GM23338 (cell line): ENCODE data around the gene LRRN1. TPM values are rescaled to one million over a fixed set of nuclear protein-coding genes. Genes with fewer than 3 reads are reported as not detected.

Experiments
- ATAC-seq: fragments of 200-7000 bp; cut with Tn5 transposase; 3 replicates; pipeline ENCODE4 v1.9.1; 2020
- DNase-seq: peaks from one replicate; pipeline ENCODE4 v3.0.0-alpha.2; 2015; ENCODE audit warnings: low spot score
- H2AFZ ChIP-seq: fragments of 200-600 bp; sonication (generic); 2 replicates; pipeline ENCODE4 v1.8.0; 2016; ENCODE audit warnings: antibody characterized with exemption, mild to moderate bottlenecking, moderate library complexity
- H3F3A ChIP-seq: fragments of 200-600 bp; sonication (generic); replicated peaks from 2 replicates; pipeline ENCODE4 v1.8.0; 2017; ENCODE audit warnings: antibody characterized with exemption, mixed run types, low read depth
- H3K27ac ChIP-seq: fragments of 200-600 bp; sonication (generic); 2 replicates; pipeline ENCODE4 v1.6.1; 2016; ENCODE audit warnings: low read depth
- H3K27me3 ChIP-seq: fragments of 200-600 bp; sonication (generic); 2 replicates; pipeline ENCODE4 v1.8.0; 2016; ENCODE audit warnings: mild to moderate bottlenecking, mixed run types, moderate library complexity; ENCODE audit not compliant: insufficient read depth
- H3K36me3 ChIP-seq: fragments of 200-600 bp; sonication (generic); 2 replicates; pipeline ENCODE4 v1.8.0; 2016; ENCODE audit warnings: mild to moderate bottlenecking; ENCODE audit not compliant: insufficient read depth
- H3K4me1 ChIP-seq: fragments of 200-600 bp; sonication (generic); 2 replicates; pipeline ENCODE4 v1.8.0; 2016; ENCODE audit warnings: mild to moderate bottlenecking, moderate library complexity; ENCODE audit not compliant: insufficient read depth
- H3K4me2 ChIP-seq: fragments of 200-600 bp; sonication (generic); 2 replicates; pipeline ENCODE4 v1.7.1; 2017; ENCODE audit warnings: mixed run types
- H3K4me3 ChIP-seq: fragments of 200-600 bp; sonication (generic); 2 replicates; pipeline ENCODE4 v1.6.1; 2016; ENCODE audit warnings: mixed run types
- H3K79me2 ChIP-seq: fragments of 200-600 bp; sonication (generic); replicated peaks from 2 replicates; pipeline ENCODE4 v1.8.0; 2017; ENCODE audit warnings: mild to moderate bottlenecking; ENCODE audit not compliant: insufficient read depth
- H3K9me2 ChIP-seq: fragments of 200-600 bp; sonication (generic); 2 replicates; pipeline ENCODE4 v1.8.0; 2017; ENCODE audit not compliant: insufficient read depth
- H4K20me1 ChIP-seq: fragments of 200-600 bp; sonication (generic); replicated peaks from 2 replicates; pipeline ENCODE4 v1.8.0; 2017; ENCODE audit warnings: mild to moderate bottlenecking; ENCODE audit not compliant: insufficient read depth
- H3K27ac Mint-ChIP-seq: 2 replicates; pipeline ENCODE4 v1.8.0; 2020; ENCODE audit warnings: inconsistent platforms, mild to moderate bottlenecking, moderate library complexity, mixed read lengths
- H3K27me3 Mint-ChIP-seq: 3 replicates; pipeline ENCODE4 v1.8.0; 2022; ENCODE audit warnings: low read depth, mild to moderate bottlenecking, moderate library complexity, mixed read lengths, inconsistent platforms; ENCODE audit not compliant: insufficient read depth, poor library complexity
- H3K36me3 Mint-ChIP-seq: 3 replicates; pipeline ENCODE4 v1.8.0; 2021; ENCODE audit warnings: low read depth, mild to moderate bottlenecking, inconsistent platforms, moderate library complexity, mixed read lengths
- H3K4me1 Mint-ChIP-seq: 3 replicates; pipeline ENCODE4 v1.8.0; 2020; ENCODE audit warnings: mild to moderate bottlenecking, inconsistent platforms, mixed read lengths
- H3K4me3 Mint-ChIP-seq: 3 replicates; pipeline ENCODE4 v1.8.0; 2021; ENCODE audit warnings: moderate library complexity, mild to moderate bottlenecking, inconsistent platforms, mixed read lengths
- H3K9me3 Mint-ChIP-seq: 3 replicates; pipeline ENCODE4 v1.8.0; 2020; ENCODE audit warnings: moderate library complexity, mild to moderate bottlenecking, inconsistent platforms, mixed read lengths
- EZH2 ChIP-seq: fragments of 200-600 bp; sonication (generic); IDR thresholded peaks from one replicate; pipeline ENCODE4 v1.8.0; 2017; ENCODE audit warnings: antibody characterized with exemption, mild to moderate bottlenecking, low read depth; ENCODE audit not compliant: unreplicated experiment
- NANOG ChIP-seq: IDR thresholded peaks from 2 replicates; pipeline ENCODE4 v1.6.1; 2016; ENCODE audit warnings: antibody characterized with exemption, borderline replicate concordance
- POLR2AphosphoS5 ChIP-seq: IDR thresholded peaks from 2 replicates; pipeline ENCODE4 v1.6.1; 2016; ENCODE audit warnings: antibody characterized with exemption, low read depth
- STAT1 ChIP-seq: IDR thresholded peaks from one replicate; pipeline ENCODE4 v1.6.1; 2016; ENCODE audit warnings: antibody characterized with exemption; ENCODE audit not compliant: unreplicated experiment
- ZNF114 ChIP-seq: fragments of 250-450 bp; sonication (Bioruptor Pico); IDR thresholded peaks from 2 replicates; pipeline ENCODE4 v1.5.0; 2020; ENCODE audit warnings: mild to moderate bottlenecking, moderate library complexity
- polyA plus RNA-seq: library from polyadenylated mRNA; unstranded; fragments of >200 nt; fragmentation: Nextera tagmentation; extraction: Ambion mirVana; gene quantifications from 2 replicates; pipeline ENCODE4 v1.2.1, GENCODE V29; 2016
- total RNA-seq: library from RNA; depleted of rRNA; stranded (reverse); fragments of >200 nt; shearing (Covaris generic); gene quantifications from 2 replicates; pipeline ENCODE4 v1.2.3, GENCODE V29; 2014
- TF ChIP-seq, protein P1 (sequence below): IDR thresholded peaks from one replicate; pipeline ENCODE4 v1.6.1; 2018; ENCODE audit warnings: antibody characterized with exemption; ENCODE audit not compliant: unreplicated experiment
- TF ChIP-seq, protein P2 (sequence below): fragments of 250-450 bp; sonication (Bioruptor Pico); IDR thresholded peaks from 2 replicates; pipeline ENCODE4 v1.5.0; 2020; ENCODE audit warnings: mild to moderate bottlenecking, moderate library complexity

Gene LRRN1
- total and polyA plus RNA-seq, 2 experiments from 2014 or later = 85.7 to 172 TPM

DNA sequence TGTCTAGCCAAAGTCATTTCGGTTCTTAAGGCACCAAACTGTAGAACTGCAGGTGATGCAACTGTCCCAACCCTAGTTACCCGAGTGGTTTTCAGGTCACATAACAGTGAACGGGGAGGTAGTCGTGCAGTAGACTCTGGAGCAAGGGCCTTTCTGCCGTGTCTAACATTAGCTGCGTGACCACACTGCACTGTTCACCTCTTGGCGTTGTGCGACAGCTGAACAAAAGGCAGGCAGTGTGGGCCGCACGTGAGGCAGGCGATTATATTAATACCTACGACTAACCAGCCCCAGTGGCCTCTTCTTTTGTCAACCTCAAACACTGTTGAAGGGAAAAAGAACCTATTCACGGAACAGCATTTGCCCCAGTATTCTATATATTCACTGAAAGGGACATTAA is 2.8 kb downstream of the LRRN1 start:
- peaks cover 43% of the 10 kb centered on the region for H3K36me3 Mint-ChIP-seq
- H3K9me2 ChIP-seq = no peaks in the 10 kb centered on the region
- ATAC-seq (no peak), DNase-seq (no peak)
- H4K20me1 ChIP-seq = peaks cover 35% of the 10 kb centered on the region
- H3K36me3 ChIP-seq = peaks cover 7% of the 10 kb centered on the region; the same call in 1 of the 2 replicates
- H3K4me3 Mint-ChIP-seq = peak overlapping the region; percentile 92
- H3K27me3 ChIP-seq = peaks cover 11% of the 10 kb centered on the region
- H3K4me1 ChIP-seq = peaks cover 55% of the 10 kb centered on the region
- peak overlapping the region; percentile 78 for H3K27ac Mint-ChIP-seq
- H3K27ac ChIP-seq = peak overlapping the region; percentile 94
- H3K4me2 ChIP-seq = peak overlapping the region; percentile 77
- TF ChIP-seq NANOG (no peak), EZH2 (no peak), ZNF114 (no peak), STAT1 (no peak), POLR2AphosphoS5 (no peak; the same call in 1 of the 2 replicates)
- TF ChIP-seq, protein P1, sequence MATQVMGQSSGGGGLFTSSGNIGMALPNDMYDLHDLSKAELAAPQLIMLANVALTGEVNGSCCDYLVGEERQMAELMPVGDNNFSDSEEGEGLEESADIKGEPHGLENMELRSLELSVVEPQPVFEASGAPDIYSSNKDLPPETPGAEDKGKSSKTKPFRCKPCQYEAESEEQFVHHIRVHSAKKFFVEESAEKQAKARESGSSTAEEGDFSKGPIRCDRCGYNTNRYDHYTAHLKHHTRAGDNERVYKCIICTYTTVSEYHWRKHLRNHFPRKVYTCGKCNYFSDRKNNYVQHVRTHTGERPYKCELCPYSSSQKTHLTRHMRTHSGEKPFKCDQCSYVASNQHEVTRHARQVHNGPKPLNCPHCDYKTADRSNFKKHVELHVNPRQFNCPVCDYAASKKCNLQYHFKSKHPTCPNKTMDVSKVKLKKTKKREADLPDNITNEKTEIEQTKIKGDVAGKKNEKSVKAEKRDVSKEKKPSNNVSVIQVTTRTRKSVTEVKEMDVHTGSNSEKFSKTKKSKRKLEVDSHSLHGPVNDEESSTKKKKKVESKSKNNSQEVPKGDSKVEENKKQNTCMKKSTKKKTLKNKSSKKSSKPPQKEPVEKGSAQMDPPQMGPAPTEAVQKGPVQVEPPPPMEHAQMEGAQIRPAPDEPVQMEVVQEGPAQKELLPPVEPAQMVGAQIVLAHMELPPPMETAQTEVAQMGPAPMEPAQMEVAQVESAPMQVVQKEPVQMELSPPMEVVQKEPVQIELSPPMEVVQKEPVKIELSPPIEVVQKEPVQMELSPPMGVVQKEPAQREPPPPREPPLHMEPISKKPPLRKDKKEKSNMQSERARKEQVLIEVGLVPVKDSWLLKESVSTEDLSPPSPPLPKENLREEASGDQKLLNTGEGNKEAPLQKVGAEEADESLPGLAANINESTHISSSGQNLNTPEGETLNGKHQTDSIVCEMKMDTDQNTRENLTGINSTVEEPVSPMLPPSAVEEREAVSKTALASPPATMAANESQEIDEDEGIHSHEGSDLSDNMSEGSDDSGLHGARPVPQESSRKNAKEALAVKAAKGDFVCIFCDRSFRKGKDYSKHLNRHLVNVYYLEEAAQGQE = no peak
- TF ChIP-seq, protein P2, sequence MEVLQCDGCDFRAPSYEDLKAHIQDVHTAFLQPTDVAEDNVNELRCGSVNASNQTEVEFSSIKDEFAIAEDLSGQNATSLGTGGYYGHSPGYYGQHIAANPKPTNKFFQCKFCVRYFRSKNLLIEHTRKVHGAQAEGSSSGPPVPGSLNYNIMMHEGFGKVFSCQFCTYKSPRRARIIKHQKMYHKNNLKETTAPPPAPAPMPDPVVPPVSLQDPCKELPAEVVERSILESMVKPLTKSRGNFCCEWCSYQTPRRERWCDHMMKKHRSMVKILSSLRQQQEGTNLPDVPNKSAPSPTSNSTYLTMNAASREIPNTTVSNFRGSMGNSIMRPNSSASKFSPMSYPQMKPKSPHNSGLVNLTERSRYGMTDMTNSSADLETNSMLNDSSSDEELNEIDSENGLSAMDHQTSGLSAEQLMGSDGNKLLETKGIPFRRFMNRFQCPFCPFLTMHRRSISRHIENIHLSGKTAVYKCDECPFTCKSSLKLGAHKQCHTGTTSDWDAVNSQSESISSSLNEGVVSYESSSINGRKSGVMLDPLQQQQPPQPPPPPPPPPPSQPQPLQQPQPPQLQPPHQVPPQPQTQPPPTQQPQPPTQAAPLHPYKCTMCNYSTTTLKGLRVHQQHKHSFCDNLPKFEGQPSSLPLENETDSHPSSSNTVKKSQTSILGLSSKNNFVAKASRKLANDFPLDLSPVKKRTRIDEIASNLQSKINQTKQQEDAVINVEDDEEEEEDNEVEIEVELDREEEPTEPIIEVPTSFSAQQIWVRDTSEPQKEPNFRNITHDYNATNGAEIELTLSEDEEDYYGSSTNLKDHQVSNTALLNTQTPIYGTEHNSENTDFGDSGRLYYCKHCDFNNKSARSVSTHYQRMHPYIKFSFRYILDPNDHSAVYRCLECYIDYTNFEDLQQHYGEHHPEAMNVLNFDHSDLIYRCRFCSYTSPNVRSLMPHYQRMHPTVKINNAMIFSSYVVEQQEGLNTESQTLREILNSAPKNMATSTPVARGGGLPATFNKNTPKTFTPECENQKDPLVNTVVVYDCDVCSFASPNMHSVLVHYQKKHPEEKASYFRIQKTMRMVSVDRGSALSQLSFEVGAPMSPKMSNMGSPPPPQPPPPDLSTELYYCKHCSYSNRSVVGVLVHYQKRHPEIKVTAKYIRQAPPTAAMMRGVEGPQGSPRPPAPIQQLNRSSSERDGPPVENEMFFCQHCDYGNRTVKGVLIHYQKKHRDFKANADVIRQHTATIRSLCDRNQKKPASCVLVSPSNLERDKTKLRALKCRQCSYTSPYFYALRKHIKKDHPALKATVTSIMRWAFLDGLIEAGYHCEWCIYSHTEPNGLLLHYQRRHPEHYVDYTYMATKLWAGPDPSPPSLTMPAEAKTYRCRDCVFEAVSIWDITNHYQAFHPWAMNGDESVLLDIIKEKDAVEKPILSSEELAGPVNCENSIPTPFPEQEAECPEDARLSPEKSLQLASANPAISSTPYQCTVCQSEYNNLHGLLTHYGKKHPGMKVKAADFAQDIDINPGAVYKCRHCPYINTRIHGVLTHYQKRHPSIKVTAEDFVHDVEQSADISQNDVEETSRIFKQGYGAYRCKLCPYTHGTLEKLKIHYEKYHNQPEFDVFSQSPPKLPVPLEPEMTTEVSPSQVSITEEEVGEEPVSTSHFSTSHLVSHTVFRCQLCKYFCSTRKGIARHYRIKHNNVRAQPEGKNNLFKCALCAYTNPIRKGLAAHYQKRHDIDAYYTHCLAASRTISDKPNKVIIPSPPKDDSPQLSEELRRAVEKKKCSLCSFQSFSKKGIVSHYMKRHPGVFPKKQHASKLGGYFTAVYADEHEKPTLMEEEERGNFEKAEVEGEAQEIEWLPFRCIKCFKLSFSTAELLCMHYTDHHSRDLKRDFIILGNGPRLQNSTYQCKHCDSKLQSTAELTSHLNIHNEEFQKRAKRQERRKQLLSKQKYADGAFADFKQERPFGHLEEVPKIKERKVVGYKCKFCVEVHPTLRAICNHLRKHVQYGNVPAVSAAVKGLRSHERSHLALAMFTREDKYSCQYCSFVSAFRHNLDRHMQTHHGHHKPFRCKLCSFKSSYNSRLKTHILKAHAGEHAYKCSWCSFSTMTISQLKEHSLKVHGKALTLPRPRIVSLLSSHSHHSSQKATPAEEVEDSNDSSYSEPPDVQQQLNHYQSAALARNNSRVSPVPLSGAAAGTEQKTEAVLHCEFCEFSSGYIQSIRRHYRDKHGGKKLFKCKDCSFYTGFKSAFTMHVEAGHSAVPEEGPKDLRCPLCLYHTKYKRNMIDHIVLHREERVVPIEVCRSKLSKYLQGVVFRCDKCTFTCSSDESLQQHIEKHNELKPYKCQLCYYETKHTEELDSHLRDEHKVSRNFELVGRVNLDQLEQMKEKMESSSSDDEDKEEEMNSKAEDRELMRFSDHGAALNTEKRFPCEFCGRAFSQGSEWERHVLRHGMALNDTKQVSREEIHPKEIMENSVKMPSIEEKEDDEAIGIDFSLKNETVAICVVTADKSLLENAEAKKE = no peak
- peaks cover 13% of the 10 kb centered on the region for H3K27me3 Mint-ChIP-seq
- H3K4me1 Mint-ChIP-seq = peaks cover 56% of the 10 kb centered on the region
- no peak overlapping the region for H2AFZ ChIP-seq
- no peaks in the 10 kb centered on the region; the same call in 2 of the 3 replicates for H3K9me3 Mint-ChIP-seq
- H3K79me2 ChIP-seq = peaks cover 69% of the 10 kb centered on the region
- H3K4me3 ChIP-seq = peak overlapping the region; percentile 53
- H3F3A ChIP-seq = peaks cover 4% of the 10 kb centered on the region
